ENCODE results near the gene DCC.

Gene DCC

DNA sequence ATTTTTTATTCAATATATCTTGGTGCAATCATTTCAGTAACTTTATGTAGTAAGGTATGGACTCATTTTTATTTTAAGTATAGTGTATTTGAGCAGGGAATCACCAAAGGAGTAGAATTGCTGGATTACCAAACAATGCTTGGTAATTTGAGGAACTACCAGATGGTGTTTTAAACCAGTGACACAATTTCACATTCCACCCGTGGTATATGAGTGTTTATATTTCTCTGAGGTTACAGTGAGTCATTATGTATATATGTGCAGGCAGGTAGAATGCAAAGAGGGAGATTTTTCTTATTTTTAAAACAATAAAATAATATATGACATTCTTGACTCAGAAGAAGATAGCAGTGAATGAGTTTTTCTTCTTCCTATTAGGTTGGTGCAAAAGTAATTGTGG, 596.9 kb downstream of the DCC start:
- DNase-seq: no peak

DNA sequence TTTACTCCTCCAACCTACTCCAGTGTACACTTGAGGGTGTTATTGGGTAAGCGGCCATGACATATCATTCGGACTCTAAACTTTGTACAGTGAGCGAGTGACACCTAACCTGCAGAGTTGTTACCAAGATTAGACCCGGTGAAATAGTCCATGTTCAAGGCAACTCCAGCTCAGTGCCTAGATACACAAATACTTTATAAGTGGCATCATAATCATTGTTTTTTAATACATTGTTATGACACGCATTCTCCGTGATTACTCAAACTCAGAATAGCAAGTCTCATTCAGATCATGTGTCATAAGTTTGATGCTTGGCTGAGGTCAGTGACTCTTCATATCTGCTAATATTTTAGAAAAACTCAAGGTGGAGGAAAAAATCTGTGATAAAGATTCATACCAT, 597.8 kb downstream of the DCC start:
- DNase-seq: no peak

DNA sequence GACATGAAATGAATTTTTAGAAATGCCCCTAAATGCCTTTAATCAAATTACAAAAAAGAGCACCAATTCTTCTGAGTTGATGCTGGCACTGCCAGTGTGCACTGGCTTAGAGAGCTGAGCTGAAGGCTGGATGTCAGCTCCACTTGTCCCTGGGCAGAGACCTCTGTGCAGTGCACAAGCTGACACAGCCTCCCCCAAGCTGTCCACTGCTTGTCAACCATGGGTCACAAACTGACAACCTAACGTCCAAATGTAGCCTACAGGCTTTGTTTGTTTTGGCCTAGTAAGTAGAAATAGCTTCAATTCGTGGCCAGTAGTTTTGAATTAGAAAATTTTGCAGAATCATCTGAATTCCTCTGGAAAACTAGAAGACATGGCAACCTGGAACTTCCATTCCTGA, 605.6 kb downstream of the DCC start:
- no peak for DNase-seq

DNA sequence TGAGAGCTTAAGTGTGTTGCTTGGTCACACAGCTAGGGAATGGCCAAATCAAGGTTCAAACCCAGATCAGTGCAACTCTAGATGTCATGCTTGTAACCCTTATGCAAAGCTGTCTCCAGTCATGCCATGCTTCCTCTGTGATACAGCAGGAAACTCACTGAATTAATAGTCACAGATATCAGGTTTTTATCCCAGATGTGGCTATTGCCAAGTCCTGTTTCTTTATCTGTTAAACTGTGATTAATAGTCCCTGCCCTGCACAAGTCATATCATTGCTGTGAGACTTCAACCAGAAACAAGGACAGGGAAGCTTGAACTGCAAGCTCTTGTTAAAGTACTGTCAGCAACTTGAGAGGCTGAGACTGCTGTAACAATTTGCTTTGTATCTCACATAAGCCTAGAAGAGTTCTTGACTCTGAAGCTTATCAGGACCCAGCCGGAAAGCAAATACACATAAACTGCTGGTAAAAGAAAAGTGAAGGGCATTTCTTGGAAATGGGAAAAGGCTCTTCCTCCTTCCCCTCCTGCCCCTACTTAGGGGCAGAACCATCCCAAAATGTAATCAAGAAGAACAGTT, 609.0 kb downstream of the DCC start:
- no peak for DNase-seq

DNA sequence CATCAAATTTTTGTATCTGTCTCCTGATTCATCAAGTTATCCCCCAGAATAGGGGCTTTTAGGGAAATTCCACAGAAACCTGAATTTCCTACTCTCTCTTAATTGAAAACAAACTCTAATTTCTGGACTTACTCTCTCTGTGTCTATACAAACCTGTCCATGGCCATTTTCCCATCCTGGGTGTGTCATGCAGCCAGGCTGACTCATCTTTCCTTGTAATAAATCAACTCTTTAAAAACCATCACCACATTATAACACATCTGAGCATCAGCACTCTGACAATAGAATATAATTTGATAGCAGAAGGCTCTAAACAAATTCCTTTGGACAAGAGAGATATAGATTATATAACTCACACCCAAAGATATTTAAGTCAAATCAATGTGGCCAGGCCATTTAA, 610.2 kb downstream of the DCC start:
- no peak for DNase-seq

DNA sequence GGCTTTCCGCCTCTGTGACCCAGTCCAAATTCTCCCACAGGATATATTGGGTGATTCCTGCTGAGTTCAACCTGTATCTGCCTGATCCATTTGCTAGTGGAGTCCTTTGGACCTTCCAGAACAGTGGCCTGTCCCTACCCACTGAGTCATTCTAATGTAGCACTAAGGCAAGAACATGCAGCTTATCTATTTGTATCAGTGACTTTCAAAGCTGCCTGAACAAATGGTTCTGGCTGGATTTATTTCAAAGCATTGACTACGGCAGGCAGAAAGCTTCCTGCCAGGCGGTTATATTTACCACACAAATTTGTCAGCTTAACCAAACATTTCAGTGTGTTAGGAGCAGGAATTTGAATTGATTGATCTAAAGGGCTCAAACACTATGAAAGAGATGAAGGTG, 613.4 kb downstream of the DCC start:
- DNase-seq: no peak

DNA sequence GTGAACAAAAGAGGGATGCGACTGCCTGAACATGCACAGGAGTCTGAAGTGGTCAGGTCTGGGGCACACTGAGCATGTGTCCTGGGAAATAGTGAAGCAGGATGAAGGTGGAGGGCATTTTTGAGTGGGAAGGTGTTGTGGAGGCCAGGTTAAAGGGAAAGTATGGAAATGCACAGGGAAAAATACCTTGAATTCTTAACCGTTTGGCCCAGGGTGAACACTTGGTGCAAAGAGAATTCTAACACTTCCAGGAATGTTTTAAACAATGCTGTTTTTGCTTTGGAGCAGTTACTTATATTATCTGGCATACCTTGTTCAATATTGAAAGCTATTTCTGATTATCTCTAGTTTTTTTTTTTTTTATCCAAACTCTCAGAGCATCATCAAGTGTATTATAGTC, 623.5 kb downstream of the DCC start:
- no peak for DNase-seq

DNA sequence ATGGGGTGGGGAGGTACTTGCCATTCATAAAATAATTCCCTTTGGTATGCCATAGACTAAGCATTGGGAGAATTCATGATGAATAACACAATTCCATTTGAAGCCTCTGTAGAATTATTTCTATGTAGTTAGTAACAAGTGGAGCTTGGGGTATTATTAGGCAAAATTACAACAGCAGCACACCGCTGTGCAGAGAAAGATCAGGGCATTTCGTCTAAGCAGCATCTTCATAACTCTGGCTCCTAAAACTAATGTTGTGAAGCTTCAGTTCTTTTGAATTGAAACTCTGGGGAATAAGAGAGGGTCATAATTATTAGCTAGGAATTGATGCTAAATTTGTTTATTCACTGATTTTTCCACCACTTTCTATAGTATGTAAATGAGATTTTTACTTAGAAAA, 630.7 kb downstream of the DCC start:
- DNase-seq: no peak

DNA sequence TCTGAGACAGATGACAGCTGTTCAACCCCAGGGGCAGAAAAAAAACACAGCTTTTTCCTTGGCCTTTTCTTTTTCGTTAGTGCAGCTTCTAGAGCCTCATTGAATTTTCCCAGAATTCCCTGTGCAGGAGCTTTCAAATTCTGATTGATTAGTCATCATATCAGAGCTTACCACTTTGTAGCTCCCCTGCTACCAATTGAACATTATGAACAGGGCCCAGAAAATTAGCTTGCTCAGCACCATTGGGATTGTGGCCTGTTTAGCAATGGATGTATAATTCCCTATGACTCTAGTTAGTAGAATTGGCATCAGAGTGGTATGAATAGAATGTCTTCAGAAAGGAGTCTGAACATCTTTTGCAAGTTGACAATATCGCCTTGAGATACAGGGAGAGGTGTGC, 631.1 kb downstream of the DCC start:
- DNase-seq: no peak

DNA sequence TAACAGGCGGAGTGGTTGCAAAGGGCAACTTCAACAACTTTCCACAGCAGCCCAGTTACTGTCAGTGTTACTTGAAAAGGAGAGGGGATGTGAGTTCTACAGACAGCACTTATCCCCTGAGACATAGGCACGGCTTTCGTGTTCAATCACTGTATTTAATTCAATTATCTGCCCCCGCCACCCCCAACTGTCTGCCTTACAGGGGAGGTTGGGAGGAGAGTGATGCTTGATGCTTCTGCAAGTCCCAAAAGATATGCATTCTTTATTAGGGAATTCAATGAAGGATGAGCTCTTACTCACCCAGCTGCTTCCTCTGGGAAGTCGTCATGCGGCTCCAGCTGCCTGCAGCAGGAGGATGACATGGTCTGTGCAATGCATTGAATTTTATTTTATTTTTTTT, 639.9 kb downstream of the DCC start:
- DNase-seq: no peak

DNA sequence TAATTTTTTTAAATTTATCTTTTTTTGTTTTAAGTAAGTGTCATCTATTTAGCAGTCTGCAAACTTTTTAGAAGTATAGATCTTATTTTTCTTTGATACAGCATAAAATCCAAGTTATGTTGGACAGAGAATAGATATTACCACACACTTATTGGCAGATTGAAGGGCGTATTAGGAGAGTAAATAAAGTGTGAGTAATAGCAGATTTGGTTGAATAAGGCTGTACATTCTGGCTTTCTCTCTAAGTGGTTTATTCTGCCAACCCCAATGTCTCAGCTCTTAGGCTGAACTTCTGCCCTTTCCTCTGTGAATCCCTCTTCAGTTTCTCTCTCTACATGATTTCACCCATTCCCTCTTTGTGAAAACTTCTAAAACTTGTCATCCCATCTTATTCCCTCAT, 651.2 kb downstream of the DCC start:
- no peak for DNase-seq

DNA sequence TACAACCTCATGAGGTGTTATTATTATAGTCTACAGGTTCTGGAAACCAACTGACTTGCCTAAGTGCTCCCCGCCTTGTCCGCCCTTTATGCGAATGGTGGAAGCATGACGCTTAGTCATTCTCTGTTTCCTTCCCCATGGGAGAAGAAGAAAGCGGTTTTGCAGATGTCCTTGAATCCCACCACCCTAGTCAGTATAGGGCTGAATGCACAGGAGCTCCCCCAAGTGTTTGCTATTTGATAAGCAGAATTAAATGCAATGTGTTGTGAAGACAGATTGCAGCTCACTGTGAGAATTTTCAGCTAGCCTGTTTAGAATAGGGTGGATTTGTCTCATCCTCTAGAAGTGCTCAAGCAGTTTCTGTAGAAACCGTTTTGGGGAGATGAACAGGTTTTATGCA, 652.0 kb downstream of the DCC start:
- DNase-seq: no peak

DNA sequence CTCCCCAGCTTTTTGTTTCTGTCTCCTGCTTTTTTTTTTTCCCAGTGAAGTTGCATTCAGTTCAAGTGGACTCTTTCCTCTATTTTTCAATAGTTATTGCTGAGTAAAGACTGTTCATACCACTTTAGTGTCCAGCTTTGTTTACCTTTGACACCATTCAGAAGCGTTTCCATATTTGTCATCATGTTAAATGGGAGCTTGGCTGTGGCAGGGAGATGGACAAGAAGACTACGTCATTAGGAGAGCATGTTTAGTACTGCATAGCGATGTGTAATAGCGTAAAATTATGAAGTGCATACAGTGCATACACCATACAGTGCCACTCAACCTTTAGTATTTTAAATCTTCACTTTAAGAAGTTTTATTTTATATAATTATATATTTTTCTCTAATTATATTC, 655.9 kb downstream of the DCC start:
- no peak for DNase-seq

DNA sequence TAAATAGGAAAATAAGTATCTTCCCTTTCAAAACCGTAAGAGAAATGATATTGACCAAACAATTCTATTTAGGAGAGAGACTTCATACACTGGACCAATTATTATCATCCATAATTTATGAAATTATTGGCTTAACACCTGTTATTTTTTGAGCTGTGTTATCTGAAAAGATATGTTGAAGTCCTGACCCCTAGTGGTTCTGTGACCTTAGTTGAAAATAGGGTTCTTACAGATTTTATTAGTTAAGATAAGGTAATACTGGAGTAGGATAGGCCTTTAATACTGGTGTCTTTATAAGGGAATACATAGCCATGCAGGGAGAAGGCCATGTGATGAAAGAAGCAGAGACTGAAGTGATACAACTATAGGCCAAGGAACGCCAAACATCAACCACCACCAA, 659.6 kb downstream of the DCC start:
- no peak for DNase-seq

DNA sequence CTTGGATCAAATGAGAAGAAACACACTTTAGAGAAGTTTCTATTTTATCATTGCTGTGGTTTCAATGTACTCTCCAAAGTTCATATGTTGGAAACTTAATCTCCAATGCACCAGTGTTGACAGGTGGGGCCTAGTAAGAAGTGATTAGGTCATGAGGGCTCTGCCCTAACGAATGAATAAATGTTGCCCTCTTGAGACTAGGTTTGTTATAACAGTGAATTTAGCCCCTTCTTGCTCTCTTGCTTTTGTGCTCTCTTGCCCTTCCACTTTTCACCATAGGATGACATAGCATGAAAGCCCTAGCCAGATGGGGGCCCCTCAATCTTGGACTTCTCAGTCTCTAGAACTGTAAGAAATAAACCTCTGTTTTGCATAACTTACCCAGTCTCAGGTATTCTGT, 664.8 kb downstream of the DCC start:
- no peak for DNase-seq

DNA sequence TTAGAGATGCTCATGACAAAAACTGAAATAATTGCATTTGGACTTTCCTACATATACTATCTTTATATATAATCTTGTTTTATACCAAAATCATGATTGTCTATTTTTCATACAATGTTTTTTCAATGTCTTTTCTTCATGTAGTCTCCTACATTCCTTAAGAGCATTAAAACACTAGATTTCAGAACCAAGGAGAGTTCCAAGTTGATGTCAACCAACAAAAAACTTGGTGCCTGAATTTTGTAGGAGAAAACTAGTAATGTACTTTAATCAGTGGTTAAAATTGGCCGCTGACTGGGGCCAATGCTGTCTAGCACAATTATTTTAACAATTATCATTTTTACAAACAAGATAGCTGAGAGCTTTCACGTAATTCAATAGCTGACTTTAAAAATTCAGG, 678.8 kb downstream of the DCC start:
- DNase-seq: no peak

DNA sequence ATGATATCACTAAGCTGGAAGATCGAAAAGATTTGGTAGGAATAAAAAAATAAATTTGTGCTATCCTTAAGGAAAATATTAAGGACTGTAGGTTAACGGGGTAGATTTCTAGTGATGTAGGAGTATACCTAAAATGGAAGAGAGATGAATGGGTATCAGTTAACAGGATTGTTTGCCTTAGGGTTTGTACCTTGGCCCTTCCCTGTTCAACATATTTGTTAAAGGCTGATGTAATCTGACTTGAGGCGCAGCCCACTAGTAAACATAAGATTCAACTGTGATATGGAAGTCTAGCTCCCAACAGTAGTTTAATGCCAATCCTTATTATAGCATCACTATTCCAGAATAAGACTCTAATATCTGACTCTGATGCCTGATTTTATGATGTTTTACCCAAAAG, 685.2 kb downstream of the DCC start:
- no peak for DNase-seq

DNA sequence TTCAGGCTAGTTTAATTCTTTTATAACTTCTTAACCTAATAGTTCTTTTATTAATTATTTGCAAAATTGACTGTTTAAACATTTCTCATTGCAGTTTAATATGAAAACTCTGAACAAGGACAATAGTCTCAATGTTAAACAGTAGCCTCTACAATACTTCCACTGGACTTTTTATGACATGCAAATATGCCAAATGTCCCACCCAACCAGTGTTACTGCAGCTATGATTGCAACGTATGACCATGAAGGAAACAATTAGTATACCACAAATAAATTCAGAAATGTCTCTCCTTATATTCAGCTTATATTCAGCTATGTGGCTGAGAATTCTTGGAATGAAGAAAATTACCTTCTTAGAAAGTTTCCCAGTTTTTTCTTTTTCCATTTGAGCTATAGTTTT, 688.6 kb downstream of the DCC start:
- no peak for DNase-seq

DNA sequence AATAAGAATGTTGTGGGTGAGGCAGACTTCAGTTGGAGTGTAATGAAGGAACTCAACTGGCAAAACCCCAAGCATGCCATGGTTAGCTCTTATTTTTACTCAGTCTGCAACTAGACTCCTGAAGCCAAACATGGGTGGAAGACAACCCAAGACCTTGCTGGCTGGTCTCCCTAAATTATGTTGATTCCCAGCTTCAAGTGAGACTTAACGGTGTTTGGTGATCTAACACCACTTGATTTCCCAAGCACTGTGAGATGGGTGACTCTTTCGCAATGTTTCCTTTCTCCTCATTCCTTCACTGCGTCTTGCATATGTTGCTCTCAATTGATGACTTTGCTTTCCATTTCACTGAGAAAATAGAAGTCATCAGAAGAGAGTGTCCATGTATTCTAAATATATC, 693.1 kb downstream of the DCC start:
- no peak for DNase-seq

DNA sequence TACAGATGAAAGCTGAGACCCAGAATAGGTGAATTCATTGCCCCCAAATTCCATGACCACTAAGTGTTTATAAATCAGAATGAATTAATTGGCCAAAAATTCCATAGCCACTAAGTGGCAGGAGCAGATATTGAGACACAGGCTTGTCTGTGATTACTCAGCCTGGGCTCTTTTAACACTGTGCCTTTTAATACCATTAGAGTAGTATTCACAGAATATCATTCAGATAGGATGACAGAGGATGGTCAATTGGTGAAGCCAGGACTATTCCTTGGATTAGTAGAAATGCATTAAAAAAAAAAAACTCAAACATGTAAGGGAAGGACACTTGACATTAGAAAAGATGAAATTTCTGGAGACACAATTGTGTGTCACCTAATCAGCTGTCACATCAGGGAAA, 698.6 kb downstream of the DCC start:
- no peak for DNase-seq

DNA sequence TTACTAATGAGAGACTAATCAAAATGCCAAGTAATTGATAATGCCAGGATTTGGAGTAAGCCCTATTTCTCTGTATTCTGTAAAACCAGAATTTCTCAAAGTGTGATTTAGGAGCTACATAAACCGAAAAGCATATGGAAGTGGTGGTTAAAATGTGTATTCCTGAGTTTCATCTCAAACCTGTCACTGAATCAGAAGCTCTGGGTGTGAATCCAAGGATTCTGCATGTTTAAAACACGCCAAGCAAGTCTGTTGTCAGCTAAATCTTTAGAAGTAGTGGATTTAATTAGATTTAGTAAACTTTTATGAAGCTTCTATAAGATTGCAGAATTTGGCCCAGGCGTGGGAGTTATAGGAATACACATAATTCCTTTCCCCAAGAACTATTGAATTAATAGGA, 700.3 kb downstream of the DCC start:
- DNase-seq: no peak

DNA sequence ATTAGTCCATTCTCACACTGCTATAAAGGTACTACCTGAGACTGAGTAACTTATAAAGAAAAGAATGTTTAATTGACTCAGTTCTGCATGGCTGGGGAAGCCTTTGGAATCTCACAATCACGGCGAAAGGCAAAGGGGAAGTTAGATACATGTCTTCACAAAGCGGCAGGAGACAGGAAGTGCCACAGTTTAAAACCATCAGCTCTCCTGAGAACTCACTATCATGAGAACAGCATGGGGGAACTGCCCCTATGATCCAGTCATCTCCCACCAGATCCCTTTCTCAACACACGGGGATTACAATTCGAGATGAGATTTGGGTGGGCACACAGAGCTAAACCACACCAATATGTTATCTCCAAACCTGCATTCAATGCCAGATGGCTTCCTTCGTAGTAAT, 716.1 kb downstream of the DCC start:
- no peak for DNase-seq

DNA sequence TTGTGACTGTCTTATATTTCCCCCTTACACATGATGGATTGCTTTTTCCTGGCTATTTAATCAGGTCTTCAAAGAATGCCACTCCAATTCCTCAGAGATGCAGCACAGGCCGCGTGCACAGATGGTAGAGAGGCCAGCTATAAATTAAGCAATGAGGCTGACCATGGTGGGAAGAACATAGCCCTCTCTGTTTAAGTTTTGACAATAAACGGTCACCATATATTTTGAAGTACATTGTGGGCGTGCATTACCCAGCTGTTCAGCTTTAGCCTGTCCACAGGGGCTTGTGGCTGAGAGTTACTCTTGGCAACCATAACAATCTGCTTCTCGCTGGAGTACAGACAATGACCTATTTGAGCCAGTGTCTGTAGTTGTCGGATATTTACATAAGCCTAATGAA, 730.8 kb downstream of the DCC start:
- DNase-seq: no peak

DNA sequence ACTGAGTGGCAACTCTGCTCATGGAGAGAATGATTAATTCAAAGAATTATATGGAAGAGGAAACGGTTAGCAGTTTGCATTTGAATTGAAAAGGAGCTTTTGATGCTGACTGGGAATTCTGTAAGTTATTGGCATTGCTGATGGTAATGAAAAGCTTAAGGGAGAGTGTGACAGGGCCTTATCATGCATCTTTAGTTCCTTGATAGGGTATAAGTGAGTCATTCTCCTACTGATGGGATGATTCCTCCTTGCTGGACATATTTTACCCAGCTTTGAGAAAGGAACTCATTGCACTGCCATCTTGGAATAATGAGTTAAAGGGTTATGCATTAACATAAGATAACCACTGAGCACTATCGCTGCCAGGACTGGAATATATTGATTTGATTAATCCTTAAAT, 740.7 kb downstream of the DCC start:
- no peak for DNase-seq

DNA sequence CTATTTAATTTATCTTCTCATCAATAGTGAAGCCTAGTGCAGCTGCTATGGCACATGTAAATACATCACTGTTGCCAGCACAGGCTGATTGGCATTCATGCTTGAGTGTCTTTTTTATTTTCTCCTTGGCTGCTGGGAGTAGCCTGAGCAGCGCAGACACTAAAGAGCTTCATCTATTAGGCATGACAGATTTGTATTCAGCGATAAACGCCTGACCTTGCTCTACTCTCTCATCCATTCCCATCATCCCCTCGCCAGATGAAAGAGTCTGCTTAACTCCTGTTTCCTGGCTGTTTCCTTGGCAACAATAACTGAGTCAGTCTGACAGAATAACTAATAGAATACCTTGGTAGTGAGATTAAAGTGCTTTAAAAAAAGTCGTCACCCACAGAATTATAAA, 753.6 kb downstream of the DCC start:
- DNase-seq: no peak

Data from right kidney (tissue), 1 donor.